HepG2 (cell line): Measurements from ENCODE around the gene CALN1. TPM values are rescaled to one million over a fixed set of nuclear protein-coding genes. Genes with fewer than 3 reads are reported as not detected.

Experiments used
- ATAC-seq: fragments of 200-7000 bp; cut with Tn5 transposase; 3 replicates; pipeline ENCODE4 v1.9.1; 2020; ENCODE audit warnings: mild to moderate bottlenecking, moderate library complexity
- BruUV-seq: library from RNA; stranded (reverse); fragments of 400-500 nt; replicated peaks from 2 replicates; lab custom pipeline; 2021; lab: Mats Ljungman, UMichigan
- CTCF ChIA-PET: fragments of 300-600 bp; formaldehyde crosslinking; extraction: SDS; loops from one replicate; lab custom pipeline; 2021; ENCODE audit warnings: low total read pairs, inconsistent platforms, low intra/inter-chr PET ratio; lab: Yijun Ruan, JAX
- POLR2A ChIA-PET: fragments of 350-600 bp; sonication (Branson Sonifier 250); formaldehyde crosslinking; loops from one replicate; lab custom pipeline; 2020; ENCODE audit warnings: antibody characterized with exemption, inconsistent platforms; lab: Yijun Ruan, JAX
- DNase-seq: peaks from one replicate; pipeline ENCODE4 v3.0.0-alpha.2; 2015; ENCODE audit warnings: low spot score
- FAIRE-seq: peaks from 3 replicates; lab custom pipeline; 2011; peaks lifted over from hg19 to GRCh38; lab: Jason Lieb, UNC
- H2AFZ ChIP-seq: one replicate; pipeline ENCODE4 v1.6.1; 2011; ENCODE audit warnings: low read length, inconsistent platforms
- H3K27ac ChIP-seq: fragments of 300-600 bp; 3 replicates; pipeline ENCODE4 v1.8.0; 2011; ENCODE audit warnings: mixed run types, mild to moderate bottlenecking, mixed read lengths, low read length, inconsistent platforms; ENCODE audit not compliant: insufficient read depth; ENCODE audit errors: extremely low read length
- H3K27me3 ChIP-seq, 2 experiments: fragments of 200-600 bp in 1 of 2; 2 replicates in 1 of 2; 3 replicates in 1 of 2; pipeline versions ENCODE4 v1.6.0 to v1.8.0; 2011; ENCODE audit warnings: low read length in 2 of 2, mild to moderate bottlenecking in 2 of 2, moderate library complexity in 2 of 2, inconsistent platforms in 1 of 2; ENCODE audit not compliant: insufficient read depth in 2 of 2, control insufficient read depth in 1 of 2
- H3K36me3 ChIP-seq, 2 experiments: fragments of 200-600 bp in 1 of 2; replicated peaks in 1 of 2; 2 replicates in 1 of 2; 3 replicates in 1 of 2; pipeline versions ENCODE4 v1.5.1 to v1.8.0; 2011; ENCODE audit warnings: low read length in 2 of 2, inconsistent platforms in 1 of 2; ENCODE audit not compliant: insufficient read depth in 2 of 2, control insufficient read depth in 1 of 2
- H3K4me1 ChIP-seq: 2 replicates; pipeline ENCODE4 v1.5.1; 2012; ENCODE audit warnings: low read length, inconsistent platforms; ENCODE audit not compliant: insufficient read depth
- H3K4me2 ChIP-seq: 2 replicates; pipeline ENCODE4 v1.6.0; 2011; ENCODE audit warnings: low read depth, low read length, inconsistent platforms
- H3K4me3 ChIP-seq, 3 experiments: fragments of 200-600 bp in 1 of 3; sonication (generic), shearing (Covaris generic) in 1 of 3; replicated peaks in 1 of 3; 2 replicates each; pipeline ENCODE4 v1.5.1; 2011 to 2016; ENCODE audit warnings: low read length in 3 of 3, inconsistent platforms in 2 of 3, low read depth in 2 of 3, mild to moderate bottlenecking in 2 of 3, control low read depth in 1 of 3, mixed read lengths in 1 of 3; ENCODE audit not compliant: insufficient read depth in 1 of 3
- H3K79me2 ChIP-seq: one replicate; pipeline ENCODE4 v1.6.1; 2011; ENCODE audit warnings: low read length, inconsistent platforms; ENCODE audit not compliant: insufficient read depth
- H3K9ac ChIP-seq: 2 replicates; pipeline ENCODE4 v1.6.0; 2011; ENCODE audit warnings: mild to moderate bottlenecking, low read depth, low read length, inconsistent platforms; ENCODE audit not compliant: insufficient read depth
- H3K9me3 ChIP-seq: 2 replicates; pipeline ENCODE4 v1.5.1; 2012; ENCODE audit warnings: mild to moderate bottlenecking, low read length
- H4K20me1 ChIP-seq: 2 replicates; pipeline ENCODE4 v1.6.0; 2011; ENCODE audit warnings: inconsistent platforms, mild to moderate bottlenecking, low read length, moderate library complexity; ENCODE audit not compliant: insufficient read depth
- CHCHD3 ChIP-seq: sonication (generic); formaldehyde crosslinking; IDR thresholded peaks from 2 replicates; pipeline ENCODE4 v1.8.0; 2022; ENCODE audit warnings: mild to moderate bottlenecking, missing genetic modification reagents, moderate library complexity
- HOXD1 ChIP-seq: sonication (generic); formaldehyde crosslinking; IDR thresholded peaks from 2 replicates; pipeline ENCODE4 v1.5.0; 2020; ENCODE audit warnings: missing genetic modification reagents
- IKZF1 ChIP-seq: fragments of 450-650 bp; IDR thresholded peaks from 2 replicates; pipeline ENCODE4 v1.7.1; 2016
- SUZ12 ChIP-seq: fragments of 150-350 bp; IDR thresholded peaks from 2 replicates; pipeline ENCODE4 v1.6.1; 2014; ENCODE audit warnings: low read depth, low read length
- ZNF253 ChIP-seq: sonication (generic); formaldehyde crosslinking; IDR thresholded peaks from 2 replicates; pipeline ENCODE4 v1.8.0; 2022; ENCODE audit warnings: mild to moderate bottlenecking, missing genetic modification reagents, borderline replicate concordance
- ZNF333 ChIP-seq: sonication (generic); formaldehyde crosslinking; IDR thresholded peaks from 2 replicates; pipeline ENCODE4 v1.4.0; 2020; ENCODE audit warnings: mild to moderate bottlenecking, missing genetic modification reagents, borderline replicate concordance
- WGBS: methylation state at CpG from one replicate; pipeline ENCODE4 v1.1.6; 2017; ENCODE audit warnings: low lambda C conversion rate; 5-methylcytosine and 5-hydroxymethylcytosine counted together
- in situ Hi-C: cut with HindIII; loops from 2 replicates; pipeline ENCODE4 v1.10.0; 2017; ENCODE audit warnings: low pct_unique_long_range_greater_than_20kb; ENCODE audit not compliant: extremely low pct_ligation_motif_present
- intact Hi-C: fragments of 100-400 bp; cut with micrococcal nuclease; formaldehyde crosslinking; loops from one replicate; pipeline ENCODE4 v1.10.0; 2022; ENCODE audit not compliant: unreplicated experiment
- polyA plus RNA-seq, 8 experiments: library from polyadenylated mRNA; depleted of rRNA in 3 of 8; stranded (reverse) in 7 of 8; unstranded in 1 of 8; fragments of >200 nt; fragmentation: Illumina TruSeq in 4 of 8; extraction: Trizol in 4 of 8; gene quantifications; 2 replicates each; pipeline versions ENCODE4 v1.2.1 to v1.2.3, GENCODE V29; 2011 to 2016; ENCODE audit warnings: low read depth in 4 of 8, missing spikeins in 1 of 8, mixed read lengths in 1 of 8; ENCODE audit not compliant: insufficient read depth in 1 of 8
- total RNA-seq, 5 experiments: library from RNA; depleted of rRNA; stranded (reverse); fragments of >200 nt; fragmentation: Illumina TruSeq; extraction: Trizol; gene quantifications; 2 replicates each; pipeline ENCODE4 v1.2.3, GENCODE V29; 2016; ENCODE audit warnings: low read depth in 1 of 5
- TF ChIP-seq, protein P1 (sequence below), 2 experiments: IDR thresholded peaks; 2 replicates each; pipeline ENCODE4 v1.6.1; 2011 to 2012; ENCODE audit warnings: low read length in 2 of 2, borderline replicate concordance in 1 of 2, low read depth in 1 of 2, mild to moderate bottlenecking in 1 of 2, moderate library complexity in 1 of 2
- TF ChIP-seq, protein P2 (sequence below): sonication (generic); formaldehyde crosslinking; IDR thresholded peaks from one replicate; pipeline ENCODE4 v1.5.1; 2020; ENCODE audit warnings: mild to moderate bottlenecking, missing genetic modification reagents; ENCODE audit errors: not compliant biosample characterization
- TF ChIP-seq, protein P3 (sequence below): sonication (generic); formaldehyde crosslinking; IDR thresholded peaks from 2 replicates; pipeline ENCODE4 v1.4.0; 2020; ENCODE audit warnings: missing genetic modification reagents

CALN1 gene
- total and polyA plus RNA-seq, 2 of the 13 experiments (the other 11 are each of a cell fraction or from before 2014, with no cell fraction given), result not detected

DNA sequence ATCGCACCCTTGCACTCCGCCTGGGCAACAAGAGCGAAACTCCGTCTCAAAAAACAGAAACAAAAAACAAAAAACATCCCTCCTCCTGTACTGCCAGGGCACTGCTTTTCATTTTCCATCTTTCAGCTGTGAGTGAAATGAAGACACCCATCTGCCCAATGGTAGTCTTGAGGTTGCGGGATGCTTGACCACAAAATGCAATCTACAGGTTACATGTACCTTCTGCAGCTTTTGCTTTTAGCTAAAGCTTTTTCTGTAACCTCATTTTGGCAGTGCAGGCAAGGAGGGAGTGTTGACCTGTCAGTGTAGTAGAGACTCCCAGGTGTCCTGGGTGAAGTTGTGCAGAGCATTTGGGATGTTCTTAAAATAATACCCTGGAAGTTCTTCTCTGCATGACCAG lies 476.5 kb downstream of the CALN1 start (continued):
- TF ChIP-seq ZNF253 (CRISPR knock-in tag), result no peak
- TF ChIP-seq, protein P1, sequence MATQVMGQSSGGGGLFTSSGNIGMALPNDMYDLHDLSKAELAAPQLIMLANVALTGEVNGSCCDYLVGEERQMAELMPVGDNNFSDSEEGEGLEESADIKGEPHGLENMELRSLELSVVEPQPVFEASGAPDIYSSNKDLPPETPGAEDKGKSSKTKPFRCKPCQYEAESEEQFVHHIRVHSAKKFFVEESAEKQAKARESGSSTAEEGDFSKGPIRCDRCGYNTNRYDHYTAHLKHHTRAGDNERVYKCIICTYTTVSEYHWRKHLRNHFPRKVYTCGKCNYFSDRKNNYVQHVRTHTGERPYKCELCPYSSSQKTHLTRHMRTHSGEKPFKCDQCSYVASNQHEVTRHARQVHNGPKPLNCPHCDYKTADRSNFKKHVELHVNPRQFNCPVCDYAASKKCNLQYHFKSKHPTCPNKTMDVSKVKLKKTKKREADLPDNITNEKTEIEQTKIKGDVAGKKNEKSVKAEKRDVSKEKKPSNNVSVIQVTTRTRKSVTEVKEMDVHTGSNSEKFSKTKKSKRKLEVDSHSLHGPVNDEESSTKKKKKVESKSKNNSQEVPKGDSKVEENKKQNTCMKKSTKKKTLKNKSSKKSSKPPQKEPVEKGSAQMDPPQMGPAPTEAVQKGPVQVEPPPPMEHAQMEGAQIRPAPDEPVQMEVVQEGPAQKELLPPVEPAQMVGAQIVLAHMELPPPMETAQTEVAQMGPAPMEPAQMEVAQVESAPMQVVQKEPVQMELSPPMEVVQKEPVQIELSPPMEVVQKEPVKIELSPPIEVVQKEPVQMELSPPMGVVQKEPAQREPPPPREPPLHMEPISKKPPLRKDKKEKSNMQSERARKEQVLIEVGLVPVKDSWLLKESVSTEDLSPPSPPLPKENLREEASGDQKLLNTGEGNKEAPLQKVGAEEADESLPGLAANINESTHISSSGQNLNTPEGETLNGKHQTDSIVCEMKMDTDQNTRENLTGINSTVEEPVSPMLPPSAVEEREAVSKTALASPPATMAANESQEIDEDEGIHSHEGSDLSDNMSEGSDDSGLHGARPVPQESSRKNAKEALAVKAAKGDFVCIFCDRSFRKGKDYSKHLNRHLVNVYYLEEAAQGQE (IDR thresholded peaks at IDR 0.05; ENCODE audit: borderline replicate concordance in 1 of 2, low read depth in 1 of 2, low read length in 2 of 2), result no peak
- no peak for TF ChIP-seq SUZ12

DNA sequence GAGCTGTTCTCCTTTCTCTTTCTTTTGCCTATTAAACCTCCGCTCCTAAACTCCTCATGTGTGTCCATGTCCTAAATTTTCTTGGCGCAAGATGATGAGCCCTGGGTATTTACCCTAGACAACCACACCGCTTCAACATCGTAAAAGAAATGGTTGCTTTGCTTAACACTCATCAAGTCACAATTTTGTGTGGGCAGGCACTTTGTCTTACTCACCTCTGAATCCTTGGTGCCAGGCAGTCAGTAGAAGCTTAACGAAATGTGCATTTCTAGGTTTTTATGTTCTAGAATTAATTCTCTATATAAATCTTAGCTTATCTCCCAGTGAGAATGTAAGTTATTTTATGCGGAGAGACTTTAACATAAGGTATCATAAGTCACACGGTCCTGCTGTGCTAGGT lies 478.7 kb downstream of the CALN1 start:
- Histone ChIP-seq H2AFZ (no peak overlapping the region), H3K4me3 (no peak overlapping the region), H3K9me3 (no peaks in the 10 kb centered on the region), H3K27ac (no peak overlapping the region), H3K36me3 (no peaks in the 10 kb centered on the region), H3K4me1 (no peaks in the 10 kb centered on the region), H3K9ac (no peak overlapping the region), H3K27me3 (peaks cover 1 to 9% of the 10 kb centered on the region in 2 experiments; a peak in 3 of 5 replicates), H3K4me2 (no peak overlapping the region), H3K79me2 (no peaks in the 10 kb centered on the region), H4K20me1 (no peaks in the 10 kb centered on the region)
- intact Hi-C loops (no loop called here), in situ Hi-C loops (no loop called here)
- no TSS peak for BruUV-seq
- DNase-seq (no peak), ATAC-seq (no peak), FAIRE-seq (no peak)
- WGBS, result 59% methylated on average over 7 of the region's 7 CpGs
- ChIA-PET CTCF (no interaction called here), POLR2A (no interaction called here)
- no peak for TF ChIP-seq HOXD1
- no peak for TF ChIP-seq CHCHD3
- TF ChIP-seq, protein P2, sequence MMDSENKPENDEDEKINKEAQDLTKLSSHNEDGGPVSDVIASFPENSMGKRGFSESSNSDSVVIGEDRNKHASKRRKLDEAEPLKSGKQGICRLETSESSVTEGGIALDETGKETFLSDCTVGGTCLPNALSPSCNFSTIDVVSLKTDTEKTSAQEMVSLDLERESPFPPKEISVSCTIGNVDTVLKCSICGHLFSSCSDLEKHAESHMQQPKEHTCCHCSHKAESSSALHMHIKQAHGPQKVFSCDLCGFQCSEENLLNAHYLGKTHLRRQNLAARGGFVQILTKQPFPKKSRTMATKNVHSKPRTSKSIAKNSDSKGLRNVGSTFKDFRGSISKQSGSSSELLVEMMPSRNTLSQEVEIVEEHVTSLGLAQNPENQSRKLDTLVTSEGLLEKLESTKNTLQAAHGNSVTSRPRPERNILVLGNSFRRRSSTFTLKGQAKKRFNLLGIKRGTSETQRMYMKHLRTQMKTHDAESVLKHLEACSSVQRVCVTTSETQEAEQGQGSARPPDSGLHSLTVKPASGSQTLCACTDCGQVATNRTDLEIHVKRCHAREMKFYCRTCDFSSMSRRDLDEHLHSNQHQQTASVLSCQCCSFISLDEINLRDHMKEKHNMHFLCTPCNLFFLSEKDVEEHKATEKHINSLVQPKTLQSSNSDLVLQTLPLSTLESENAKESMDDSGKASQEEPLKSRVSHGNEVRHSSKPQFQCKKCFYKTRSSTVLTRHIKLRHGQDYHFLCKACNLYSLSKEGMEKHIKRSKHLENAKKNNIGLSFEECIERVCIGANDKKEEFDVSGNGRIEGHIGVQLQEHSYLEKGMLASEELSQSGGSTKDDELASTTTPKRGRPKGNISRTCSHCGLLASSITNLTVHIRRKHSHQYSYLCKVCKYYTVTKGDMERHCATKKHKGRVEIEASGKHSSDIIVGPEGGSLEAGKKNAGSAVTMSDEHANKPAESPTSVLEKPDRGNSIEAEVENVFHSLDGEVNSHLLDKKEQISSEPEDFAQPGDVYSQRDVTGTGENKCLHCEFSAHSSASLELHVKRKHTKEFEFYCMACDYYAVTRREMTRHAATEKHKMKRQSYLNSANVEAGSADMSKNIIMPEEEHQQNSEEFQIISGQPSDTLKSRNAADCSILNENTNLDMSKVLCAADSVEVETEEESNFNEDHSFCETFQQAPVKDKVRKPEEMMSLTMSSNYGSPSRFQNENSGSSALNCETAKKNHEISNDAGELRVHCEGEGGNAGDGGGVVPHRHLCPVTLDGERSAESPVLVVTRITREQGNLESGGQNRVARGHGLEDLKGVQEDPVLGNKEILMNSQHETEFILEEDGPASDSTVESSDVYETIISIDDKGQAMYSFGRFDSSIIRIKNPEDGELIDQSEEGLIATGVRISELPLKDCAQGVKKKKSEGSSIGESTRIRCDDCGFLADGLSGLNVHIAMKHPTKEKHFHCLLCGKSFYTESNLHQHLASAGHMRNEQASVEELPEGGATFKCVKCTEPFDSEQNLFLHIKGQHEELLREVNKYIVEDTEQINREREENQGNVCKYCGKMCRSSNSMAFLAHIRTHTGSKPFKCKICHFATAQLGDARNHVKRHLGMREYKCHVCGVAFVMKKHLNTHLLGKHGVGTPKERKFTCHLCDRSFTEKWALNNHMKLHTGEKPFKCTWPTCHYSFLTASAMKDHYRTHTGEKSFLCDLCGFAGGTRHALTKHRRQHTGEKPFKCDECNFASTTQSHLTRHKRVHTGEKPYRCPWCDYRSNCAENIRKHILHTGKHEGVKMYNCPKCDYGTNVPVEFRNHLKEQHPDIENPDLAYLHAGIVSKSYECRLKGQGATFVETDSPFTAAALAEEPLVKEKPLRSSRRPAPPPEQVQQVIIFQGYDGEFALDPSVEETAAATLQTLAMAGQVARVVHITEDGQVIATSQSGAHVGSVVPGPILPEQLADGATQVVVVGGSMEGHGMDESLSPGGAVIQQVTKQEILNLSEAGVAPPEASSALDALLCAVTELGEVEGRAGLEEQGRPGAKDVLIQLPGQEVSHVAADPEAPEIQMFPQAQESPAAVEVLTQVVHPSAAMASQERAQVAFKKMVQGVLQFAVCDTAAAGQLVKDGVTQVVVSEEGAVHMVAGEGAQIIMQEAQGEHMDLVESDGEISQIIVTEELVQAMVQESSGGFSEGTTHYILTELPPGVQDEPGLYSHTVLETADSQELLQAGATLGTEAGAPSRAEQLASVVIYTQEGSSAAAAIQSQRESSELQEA (CRISPR knock-in tag), result no peak
- TF ChIP-seq, protein P3, sequence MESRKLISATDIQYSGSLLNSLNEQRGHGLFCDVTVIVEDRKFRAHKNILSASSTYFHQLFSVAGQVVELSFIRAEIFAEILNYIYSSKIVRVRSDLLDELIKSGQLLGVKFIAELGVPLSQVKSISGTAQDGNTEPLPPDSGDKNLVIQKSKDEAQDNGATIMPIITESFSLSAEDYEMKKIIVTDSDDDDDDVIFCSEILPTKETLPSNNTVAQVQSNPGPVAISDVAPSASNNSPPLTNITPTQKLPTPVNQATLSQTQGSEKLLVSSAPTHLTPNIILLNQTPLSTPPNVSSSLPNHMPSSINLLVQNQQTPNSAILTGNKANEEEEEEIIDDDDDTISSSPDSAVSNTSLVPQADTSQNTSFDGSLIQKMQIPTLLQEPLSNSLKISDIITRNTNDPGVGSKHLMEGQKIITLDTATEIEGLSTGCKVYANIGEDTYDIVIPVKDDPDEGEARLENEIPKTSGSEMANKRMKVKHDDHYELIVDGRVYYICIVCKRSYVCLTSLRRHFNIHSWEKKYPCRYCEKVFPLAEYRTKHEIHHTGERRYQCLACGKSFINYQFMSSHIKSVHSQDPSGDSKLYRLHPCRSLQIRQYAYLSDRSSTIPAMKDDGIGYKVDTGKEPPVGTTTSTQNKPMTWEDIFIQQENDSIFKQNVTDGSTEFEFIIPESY (CRISPR knock-in tag), result no peak
- TF ChIP-seq ZNF333 (CRISPR knock-in tag), result no peak
- TF ChIP-seq IKZF1, result no peak
